Inferior parietal cortex (tissue), 1 donor: ENCODE measurements around the gene SKIC8.
"Not testable (repeated sequence)": the region's sequence is repeated elsewhere in the genome, so short reads cannot be mapped to it uniquely, and the experiment has no call there.

ENCODE experiments used
- DNase-seq: peaks from one replicate; pipeline ENCODE4 v3.0.0-alpha.2; 2016; ENCODE audit errors: extremely low spot score

SKIC8 gene

DNA sequence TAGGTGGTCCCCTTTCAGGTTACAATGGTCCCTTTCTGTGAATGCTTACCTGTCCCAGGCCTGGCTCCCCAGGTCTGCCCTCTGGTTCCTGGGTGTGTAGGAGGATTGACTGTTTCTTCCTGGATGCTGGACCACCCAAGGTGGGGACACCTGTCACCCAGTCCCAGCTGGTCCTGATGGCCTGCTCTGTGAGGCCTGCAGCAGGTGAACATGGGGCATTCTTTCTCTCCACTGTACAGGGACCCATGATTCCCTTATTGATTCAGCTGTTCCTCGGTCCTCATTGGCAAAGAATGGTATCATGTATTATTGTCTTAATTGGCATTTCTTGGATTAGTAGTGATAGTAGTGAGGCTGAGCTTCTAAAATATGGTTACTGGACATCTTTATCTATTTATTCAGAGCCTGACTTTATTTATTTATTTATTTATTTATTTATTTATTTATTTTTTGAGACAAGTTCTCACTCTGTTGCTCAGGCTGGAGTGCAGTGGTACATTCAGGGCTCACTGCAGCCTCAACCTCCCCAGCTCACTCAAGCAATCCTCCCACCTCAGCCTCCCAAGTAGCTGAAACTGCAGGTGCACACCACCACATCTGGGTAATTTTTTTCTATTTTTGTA, 43.9 kb downstream of the SKIC8 start:
- DNase-seq = no peak

DNA sequence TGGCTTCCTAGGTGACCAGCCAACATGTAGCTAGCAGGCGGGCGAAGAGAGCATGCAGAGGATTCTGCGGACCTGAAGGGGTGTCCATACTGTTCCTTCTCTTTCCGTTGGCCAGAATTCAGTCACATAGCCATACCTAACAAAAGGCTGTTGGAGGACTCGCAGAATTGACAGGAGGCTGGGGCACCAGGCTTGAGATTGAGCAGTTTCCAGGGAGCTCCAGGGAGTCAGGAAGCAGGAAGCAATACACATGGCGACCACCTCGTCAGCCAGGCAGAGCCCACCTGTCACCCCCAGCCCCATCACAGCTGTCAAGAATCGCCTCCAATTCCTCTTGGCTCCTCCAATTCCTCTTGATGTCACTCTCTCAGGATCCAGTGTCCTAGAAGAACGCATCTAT, 48.3 kb downstream of the SKIC8 start:
- DNase-seq = no peak

DNA sequence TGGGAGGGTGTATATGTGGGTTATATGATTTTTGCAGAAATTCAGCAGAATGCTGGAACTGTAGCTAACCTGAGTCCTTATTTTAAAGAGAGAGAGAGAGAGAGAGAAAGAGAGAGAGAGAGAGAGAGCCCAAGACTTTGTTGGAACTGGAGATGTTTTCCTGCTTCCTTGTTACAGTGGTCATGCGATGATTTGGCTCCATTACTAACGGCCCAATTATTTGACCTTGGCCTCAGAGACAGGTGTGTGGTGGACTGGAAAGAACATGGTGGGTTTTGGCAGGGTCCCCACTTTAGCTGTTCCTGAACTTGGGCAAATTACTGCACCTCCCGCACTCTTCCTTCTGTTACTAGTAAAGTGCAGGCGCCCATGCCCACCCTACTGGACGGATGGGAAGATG, 50.3 kb downstream of the SKIC8 start:
- no peak for DNase-seq

DNA sequence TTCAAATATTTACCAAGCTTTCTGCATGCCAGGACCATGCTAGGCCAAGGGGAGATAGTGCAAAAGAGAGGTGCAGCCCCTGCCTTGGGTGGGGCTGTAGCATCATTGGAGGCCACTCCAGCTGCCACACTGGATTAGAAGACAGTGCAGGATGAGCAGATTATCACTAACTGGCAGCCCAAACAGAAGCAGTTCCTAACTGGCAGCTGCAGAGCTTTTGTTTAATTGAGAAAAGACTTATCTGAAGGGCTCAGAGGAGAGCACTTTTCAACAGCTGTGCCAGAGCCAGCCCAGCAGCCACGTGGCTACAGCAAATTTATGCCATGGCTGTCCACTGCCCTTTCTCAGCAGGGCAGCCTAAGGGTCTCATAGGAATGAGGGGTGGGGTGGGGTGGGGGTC, 51.5 kb downstream of the SKIC8 start:
- DNase-seq = no peak

DNA sequence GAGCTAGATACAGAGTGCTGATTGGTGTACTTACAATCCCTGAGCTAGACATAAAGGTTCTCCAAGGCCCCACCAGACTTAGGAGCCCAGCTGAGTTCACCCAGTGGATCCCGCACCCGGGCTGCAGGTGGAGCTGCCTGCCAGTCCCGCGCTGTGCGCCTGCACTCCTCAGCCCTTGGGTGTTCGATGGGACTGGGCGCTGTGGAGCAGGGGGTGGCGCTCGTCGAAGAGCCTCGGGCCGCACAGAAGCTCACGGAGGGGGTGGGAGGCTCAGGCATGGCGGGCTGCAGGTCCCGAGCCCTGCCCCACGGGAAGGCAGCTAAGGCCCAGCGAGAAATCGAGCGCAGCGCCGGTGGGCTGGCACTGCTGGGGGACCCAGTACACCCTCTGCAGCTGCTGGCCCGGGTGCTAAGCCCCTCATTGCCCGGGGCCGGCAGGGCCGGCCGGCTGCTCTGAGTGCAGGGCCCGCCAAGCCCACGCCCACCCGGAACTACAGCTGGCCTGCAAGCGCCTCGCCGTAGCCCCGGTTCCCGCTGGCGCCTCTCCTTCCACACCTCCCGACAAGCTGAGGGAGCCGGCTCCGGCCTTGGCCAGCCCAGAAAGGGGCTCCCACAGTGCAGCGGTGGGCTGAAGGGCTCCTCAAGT, 53.3 kb downstream of the SKIC8 start:
- DNase-seq = not testable (repeated sequence)

GRCh38 chr15:78245392-78245791, 54.0 kb downstream of the SKIC8 start:
- not testable (repeated sequence) for DNase-seq

DNA sequence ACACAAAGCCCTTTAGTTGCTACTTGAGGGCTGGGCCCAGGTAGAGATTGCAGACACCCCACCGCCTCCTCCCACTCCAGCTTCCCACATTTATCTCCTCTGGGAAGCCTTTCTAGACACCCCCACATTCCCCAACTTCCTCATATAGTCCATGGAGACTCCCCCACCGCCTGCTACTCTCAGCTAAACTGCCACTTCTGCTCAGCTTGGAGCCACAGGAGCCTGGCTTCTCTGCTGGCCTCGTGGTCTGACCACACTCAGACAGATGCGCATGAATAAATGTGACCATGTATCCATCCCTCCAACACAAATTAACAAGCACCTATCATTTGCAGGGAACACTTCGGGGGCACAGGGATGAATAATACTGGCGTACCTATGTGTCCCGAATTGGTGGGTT, 54.5 kb downstream of the SKIC8 start:
- DNase-seq = no peak

DNA sequence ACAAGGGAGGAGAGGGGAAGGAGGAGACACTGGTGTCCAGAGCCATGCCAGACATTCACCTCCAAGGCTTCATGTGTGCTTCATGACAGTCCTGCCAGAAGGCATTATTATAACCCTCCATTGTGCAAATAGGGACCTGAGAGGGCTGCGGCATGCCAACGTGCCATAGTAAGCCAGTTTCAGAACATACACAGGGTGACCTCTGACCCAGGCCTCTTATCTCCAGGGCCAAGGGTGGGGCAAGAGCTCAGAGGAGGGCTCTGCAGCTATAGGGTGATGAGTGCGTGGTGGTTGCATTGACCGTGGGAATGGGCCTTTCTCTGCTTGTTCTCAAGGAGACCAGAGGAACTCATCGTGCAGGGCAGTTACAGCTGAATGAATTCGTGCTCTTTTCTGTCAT, 55.3 kb downstream of the SKIC8 start:
- DNase-seq = no peak

GRCh38 chr15:78243491-78243941, 55.9 kb downstream of the SKIC8 start:
- no peak for DNase-seq

DNA sequence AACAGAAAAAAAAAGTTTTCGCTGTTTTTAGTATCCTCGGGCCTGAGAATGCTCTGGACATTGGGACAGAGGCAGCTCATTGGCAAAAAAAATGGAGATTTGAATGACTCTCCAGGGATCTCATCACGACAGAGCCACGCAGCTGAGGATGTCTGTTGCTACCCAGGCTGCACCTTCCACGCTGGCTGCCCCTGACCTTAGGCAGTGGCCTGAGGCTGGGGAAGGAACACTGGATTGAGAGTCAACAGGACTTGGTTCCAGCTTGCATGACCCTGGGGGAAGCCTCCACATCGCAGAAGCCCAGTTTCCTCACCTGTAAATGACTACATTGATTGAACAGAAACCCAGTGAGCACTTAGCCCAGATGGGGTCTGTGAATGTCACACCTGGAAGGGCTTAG, 56.4 kb downstream of the SKIC8 start:
- DNase-seq = no peak

DNA sequence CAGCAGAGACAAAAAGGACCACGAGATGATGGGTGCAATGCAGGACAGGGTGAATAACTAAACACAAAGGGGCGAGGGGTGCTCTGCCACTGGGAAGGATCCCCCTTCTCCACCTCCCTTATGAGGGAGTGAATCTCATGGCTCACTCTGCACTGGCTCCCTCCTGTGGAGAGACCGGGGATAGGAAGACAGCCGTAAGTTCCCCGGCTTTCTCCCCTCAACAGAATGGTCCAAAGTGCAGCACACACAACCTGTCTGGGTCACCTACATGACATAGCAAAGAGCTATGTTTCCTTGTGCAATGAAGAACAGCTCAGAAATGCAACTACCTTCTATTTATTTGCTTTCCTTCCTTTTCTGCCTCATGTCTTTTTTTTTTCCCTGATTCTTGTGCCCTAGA, 57.3 kb downstream of the SKIC8 start:
- DNase-seq = no peak

DNA sequence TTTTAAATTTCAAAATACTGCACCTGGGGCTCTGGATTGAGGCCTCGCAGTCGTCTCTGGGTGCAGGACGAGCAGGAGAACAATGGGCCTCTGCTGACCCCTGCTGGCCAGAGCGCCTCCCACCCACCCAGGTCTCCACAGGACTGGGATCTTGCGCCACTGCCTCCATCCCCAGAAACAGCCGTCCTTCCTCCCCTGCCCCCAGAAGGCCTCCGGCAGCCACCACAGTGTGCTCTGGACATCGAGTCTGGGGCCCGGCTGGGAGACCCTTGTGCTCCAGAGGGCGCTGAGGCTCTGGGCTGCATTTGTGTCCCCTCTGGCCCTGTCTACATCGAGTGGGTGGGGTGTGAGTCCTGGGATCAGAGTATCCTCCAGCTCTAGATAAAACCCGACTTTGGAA, 58.4 kb downstream of the SKIC8 start:
- peak; percentile 80 for DNase-seq

- DNase-seq = no peak
These were observed 59.6 kb downstream of the SKIC8 start for GRCh38 chr15:78239811-78240210.

DNA sequence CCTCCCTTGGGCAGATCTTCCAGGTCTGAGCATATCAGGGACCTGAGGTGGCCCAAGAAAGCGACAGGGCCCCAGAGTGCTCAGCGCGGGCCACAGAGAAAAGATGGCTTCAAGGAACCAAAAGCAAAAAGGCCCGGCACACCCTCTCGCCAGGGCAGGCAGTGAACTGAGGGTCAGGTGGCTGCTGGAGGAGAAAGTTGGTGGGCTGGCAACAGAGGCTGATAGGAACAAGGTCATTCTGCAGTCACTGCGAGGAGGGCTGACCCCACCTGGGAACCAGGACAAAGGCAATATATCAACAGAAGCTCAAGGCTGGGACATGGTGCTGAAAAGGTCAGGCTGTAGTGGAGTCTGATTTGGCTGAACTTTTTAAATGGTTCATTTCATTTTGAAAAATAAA, 62.3 kb downstream of the SKIC8 start:
- DNase-seq = no peak

DNA sequence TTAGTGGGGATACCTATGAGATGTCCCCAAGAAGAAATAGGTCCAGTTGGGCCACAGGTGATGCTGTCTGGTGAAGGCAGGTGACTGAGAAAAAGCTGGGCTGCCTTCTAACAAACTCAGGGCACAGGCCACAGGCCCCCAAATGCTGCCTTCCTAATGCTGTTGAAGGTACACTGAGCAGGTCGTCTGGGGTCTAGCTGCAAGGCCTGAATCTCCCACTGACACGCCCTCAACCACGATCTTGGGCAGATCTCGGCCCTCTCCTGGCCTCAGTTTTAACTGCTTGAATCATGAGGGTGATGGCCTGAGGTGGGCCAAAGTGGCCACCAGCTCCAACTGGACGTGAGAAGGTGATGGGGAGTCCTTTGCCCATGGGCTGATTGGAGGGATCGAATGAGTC, 62.9 kb downstream of the SKIC8 start:
- no peak for DNase-seq

- DNase-seq = no peak
These were observed 64.8 kb downstream of the SKIC8 start, which contains the start of gene ACSBG1 for GRCh38 chr15:78234515-78235040. ACSBG1 (minus strand) TSS chr15:78234565; CDS start chr15:78234501, 64 bp downstream.

DNA sequence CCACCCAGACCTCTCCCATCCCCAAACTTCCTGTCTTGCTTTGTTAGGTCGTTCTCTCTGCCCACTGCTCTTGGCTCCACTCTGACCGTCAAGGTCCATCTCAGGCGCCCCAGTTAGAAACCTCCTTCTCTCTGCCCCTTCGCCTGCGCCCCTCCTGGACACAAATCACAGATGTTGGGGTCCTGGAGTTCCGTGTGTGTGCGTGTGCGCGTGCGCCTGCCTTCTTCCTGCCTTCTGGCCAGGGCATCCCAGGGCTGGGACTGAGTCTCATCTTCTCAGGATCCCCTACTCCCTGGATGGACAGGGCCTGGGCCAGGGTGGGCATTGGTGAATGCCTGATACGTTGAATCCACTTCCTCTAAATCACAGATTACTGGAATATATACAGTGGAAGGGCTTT, 65.9 kb downstream of the SKIC8 start:
- DNase-seq = no peak
